Breast epithelium (tissue), 3 donors: ENCODE measurements around the gene MBD3L4.
"Not testable (repeated sequence)": the region's sequence is repeated elsewhere in the genome, so short reads cannot be mapped to it uniquely, and the experiment has no call there.

Source experiments
- POLR2A ChIP-seq: fragments of 450-650 bp; IDR thresholded peaks from one replicate; pipeline ENCODE4 v1.6.1; 2016; ENCODE audit warnings: antibody characterized with exemption, mild to moderate bottlenecking, moderate library complexity
- TF ChIP-seq, protein P1 (sequence below), 3 donors: fragments of 450-650 bp; IDR thresholded peaks; one replicate each; pipeline ENCODE4 v1.5.1; 2016 to 2017; ENCODE audit warnings: antibody characterized with exemption in 3 of 3, mild to moderate bottlenecking in 3 of 3, moderate library complexity in 3 of 3

DNA sequence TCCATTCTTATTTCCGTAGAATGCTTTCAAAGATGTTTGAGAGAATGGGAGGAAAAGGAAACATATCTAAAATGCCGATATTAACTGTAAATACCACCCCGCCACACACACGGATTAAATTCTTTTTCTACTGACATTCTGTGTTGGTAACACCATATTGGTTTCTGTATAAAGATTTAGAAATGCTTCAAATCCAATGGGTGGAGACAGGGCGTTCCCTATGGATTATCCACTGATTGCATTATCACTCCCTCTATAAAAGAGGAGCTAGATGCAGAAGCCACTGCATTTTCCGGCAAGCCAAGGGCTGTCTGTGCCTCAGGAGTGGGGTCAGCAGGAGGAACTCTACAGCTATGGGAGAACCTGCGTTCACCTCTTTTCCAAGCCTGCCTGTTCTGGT lies 9.0 kb upstream of the MBD3L4 start, which contains the start of gene MBD3L2:
- TF ChIP-seq, protein P1, sequence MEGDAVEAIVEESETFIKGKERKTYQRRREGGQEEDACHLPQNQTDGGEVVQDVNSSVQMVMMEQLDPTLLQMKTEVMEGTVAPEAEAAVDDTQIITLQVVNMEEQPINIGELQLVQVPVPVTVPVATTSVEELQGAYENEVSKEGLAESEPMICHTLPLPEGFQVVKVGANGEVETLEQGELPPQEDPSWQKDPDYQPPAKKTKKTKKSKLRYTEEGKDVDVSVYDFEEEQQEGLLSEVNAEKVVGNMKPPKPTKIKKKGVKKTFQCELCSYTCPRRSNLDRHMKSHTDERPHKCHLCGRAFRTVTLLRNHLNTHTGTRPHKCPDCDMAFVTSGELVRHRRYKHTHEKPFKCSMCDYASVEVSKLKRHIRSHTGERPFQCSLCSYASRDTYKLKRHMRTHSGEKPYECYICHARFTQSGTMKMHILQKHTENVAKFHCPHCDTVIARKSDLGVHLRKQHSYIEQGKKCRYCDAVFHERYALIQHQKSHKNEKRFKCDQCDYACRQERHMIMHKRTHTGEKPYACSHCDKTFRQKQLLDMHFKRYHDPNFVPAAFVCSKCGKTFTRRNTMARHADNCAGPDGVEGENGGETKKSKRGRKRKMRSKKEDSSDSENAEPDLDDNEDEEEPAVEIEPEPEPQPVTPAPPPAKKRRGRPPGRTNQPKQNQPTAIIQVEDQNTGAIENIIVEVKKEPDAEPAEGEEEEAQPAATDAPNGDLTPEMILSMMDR (IDR thresholded peaks at IDR 0.05) = not testable (repeated sequence)
- not testable (repeated sequence) for TF ChIP-seq POLR2A
